Measurements from ENCODE around the gene KIAA0753.

GRCh38 chr17:6677946-6678345 is 37.4 kb upstream of the KIAA0753 start:
- TF ChIP-seq CTCF (IDR thresholded peaks at IDR 0.05; ENCODE audit: insufficient read depth, low read length, poor library complexity, severe bottlenecking) (no peak), EZH2phosphoT487 (conservative IDR thresholded peaks at IDR 0.05; ENCODE audit: low read length) (no peak)
